Measurements from ENCODE around the gene MDM2. TPM values are rescaled to one million over a fixed set of nuclear protein-coding genes. Genes with fewer than 3 reads are reported as not detected.

Gene MDM2
- total and polyA plus RNA-seq, 9 of the 15 experiments (the other 6 are each of a cell fraction or from before 2014, with no cell fraction given): 13.6 to 100 (median 49.0) TPM

- TF ChIP-seq HINFP (tag; conservative IDR thresholded peaks at IDR 0.05; ENCODE audit: low read depth) (no peak), ARNT (IDR thresholded peaks at IDR 0.05) (no peak), SFPQ (IDR thresholded peaks at IDR 0.05; ENCODE audit: low read depth, low read length) (no peak), NFE2 (IDR thresholded peaks at IDR 0.05; ENCODE audit: low read depth) (no peak), ZNF165 (CRISPR knock-in tag; IDR thresholded peaks at IDR 0.05; ENCODE audit: borderline replicate concordance) (no peak), NUFIP1 (IDR thresholded peaks at IDR 0.05; ENCODE audit: partially characterized antibody) (no peak), ZC3H8 (IDR thresholded peaks at IDR 0.05) (no peak), HBP1 (CRISPR knock-in tag; IDR thresholded peaks at IDR 0.05) (no peak)
These were observed 3.9 kb upstream of the MDM2 start (continued) for GRCh38 chr12:68803948-68804656.

All from K562 (cell line).